Stimulated activated CD4-positive, alpha-beta T cell treated with anti-CD3 and anti-CD28 coated beads, Interleukin-15, amount 100 ng/mL, for 24 hours (primary cell): Measurements from ENCODE around the gene EXOSC5.
"Not testable (repeated sequence)": the region's sequence is repeated elsewhere in the genome, so short reads cannot be mapped to it uniquely, and the experiment has no call there.

Experiments used
- DNase-seq: peaks from one replicate; pipeline ENCODE4 v3.0.0-alpha.2; 2020

The EXOSC5 gene

DNA sequence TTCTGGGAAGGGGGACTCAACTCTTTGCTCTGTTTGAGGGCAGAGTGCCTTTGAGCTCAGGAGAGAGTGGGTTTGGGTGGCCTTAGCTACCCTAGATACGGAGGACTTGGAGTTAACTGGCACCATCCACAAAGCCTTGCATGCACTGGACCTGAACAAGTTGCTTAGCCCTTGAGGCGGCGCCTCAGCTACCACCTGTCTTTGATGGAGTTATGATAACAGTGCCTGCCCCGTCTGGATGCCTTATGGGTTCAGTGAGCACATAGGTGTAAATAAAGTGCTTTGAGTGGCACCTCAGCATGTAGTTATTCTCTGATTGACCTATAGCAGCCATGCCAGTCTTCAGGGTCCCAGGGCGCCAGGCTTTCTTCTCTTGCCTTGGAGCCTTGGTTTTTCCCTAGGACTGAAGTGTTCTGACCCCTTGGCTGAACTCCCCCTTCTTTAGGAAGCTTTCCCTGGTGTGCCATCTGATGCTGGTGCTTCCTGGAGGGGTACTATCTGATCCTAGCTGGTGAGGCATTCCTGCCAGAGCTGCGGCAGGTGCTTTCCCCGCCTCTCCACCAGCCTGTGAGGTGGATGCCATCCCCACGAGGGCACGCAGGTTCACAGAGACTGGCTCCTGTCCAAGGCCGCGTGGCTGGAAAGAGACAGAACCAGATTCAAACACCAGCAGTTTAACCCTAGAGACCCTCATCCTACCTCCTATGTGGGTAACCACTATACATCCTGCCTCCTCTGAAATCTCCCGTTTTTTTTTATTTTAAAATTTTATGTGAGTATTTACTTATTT, 6.2 kb upstream of the EXOSC5 start:
- no peak for DNase-seq

DNA sequence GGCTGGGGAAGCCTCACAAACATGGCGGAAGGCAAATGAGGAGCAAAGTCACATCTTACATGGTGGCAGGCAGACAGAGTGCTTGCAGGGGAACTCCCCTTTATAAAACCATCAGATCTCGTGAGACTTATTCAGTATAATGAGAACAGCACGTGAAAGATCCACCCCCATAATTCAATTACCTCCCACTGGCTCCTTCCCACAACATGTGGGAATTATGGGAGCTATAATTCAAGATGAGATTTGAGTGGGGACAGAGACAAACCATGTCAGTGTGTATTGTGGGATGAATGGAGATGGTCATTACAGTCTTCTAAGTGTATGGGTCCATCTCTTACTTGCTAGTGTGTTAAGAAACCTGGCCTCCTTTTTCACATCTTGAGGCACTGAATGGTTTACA, 4.9 kb upstream of the EXOSC5 start:
- no peak for DNase-seq

- no peak for DNase-seq
These were observed 4.3 kb upstream of the EXOSC5 start for GRCh38 chr19:41401483-41401882.

- no peak for DNase-seq
These were observed 2.4 kb upstream of the EXOSC5 start for GRCh38 chr19:41399525-41399924.

- no peak for DNase-seq
These were observed 1.9 kb upstream of the EXOSC5 start for GRCh38 chr19:41399091-41399490.

- no peak for DNase-seq
These were observed 1.4 kb upstream of the EXOSC5 start for GRCh38 chr19:41398598-41398997.

- DNase-seq: no peak
These were observed 875 bp upstream of the EXOSC5 start for GRCh38 chr19:41398050-41398418.

DNA sequence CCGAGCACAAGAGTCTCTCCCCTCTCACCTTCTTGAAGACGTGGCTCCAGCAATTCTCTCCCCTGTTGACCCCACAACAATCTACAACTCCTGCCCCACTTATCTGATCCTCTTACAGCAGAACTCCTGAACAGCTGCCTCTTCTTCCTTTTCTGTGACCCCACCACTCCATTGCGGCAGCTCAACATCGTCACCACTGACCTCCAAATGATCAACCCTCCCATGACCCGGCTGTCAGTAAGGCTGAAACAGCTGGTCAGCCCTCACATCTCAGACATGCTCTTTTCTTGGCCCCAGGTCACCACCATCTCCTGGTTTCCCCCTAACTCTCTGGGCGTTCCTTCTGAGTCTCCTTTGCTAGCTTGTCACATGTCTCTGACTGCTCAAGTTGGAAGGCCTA, 1.8 kb downstream of the EXOSC5 start:
- no peak for DNase-seq

- no peak for DNase-seq
These were observed 4.4 kb downstream of the EXOSC5 start for GRCh38 chr19:41392775-41393174.

DNA sequence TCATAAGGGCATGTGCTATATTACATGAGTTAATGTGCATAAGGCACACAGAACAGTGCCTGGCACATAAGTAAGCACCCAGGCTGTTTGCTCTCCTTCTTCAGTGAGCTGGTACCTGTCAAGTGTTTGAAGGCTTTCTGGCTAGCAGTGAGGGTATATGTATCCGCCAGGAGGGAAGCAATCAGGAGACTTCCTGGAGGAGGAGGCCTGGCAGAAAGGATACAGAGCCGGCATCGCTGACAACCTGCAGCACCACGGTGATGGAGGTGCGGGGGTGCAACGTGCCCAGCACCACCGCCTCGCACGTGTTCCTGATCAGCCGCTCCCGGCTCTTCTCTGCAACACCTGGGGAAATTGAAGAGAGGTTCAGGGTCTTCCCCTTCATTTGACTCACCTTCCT, 5.5 kb downstream of the EXOSC5 start:
- no peak for DNase-seq

DNA sequence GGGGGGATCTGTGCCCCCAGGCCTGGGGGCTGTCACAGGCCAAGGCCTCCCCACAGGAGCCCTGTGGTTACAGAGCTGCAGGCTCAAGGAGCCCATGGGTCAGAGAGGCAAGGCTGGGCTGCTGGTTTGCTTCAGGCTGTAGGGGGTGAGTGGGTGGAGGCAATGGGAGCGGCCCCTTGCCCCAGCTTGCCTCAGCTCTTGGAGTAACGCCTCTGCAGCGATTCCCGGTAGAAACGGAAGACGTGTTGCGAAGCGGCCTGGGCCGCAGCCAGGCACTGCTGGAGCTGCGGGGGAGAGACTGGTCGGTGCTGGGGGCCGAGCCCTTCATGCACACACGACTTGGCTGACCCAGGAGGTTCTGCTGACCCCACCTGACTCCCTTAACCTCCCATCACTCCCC, 10.7 kb downstream of the EXOSC5 start:
- DNase-seq: no peak

DNA sequence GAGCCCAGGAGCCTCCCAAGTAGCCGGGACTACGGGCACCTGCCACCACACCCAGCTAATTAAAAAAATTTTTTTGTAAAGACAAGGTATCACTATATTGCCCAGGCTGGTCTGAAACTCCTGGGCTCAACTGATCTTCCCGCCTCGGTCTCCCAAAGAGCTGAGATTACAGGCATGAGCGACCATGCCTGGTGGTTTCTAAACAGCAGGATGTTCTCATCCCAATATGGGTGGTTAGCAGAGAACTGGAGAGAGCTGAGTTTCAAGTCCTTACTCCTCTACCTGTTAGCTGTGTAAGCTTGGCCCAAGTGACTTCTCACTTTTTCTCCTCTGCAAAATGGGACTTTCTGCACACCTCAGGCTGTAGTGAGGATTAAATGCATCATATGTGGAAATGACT, 12.8 kb downstream of the EXOSC5 start:
- DNase-seq: no peak

- not testable (repeated sequence) for DNase-seq
These were observed 15.6 kb downstream of the EXOSC5 start for GRCh38 chr19:41381536-41381935.

- DNase-seq: no peak
These were observed 19.0 kb downstream of the EXOSC5 start for GRCh38 chr19:41377977-41378709.

GRCh38 chr19:41376998-41377365, 20.2 kb downstream of the EXOSC5 start:
- peak; percentile 35 for DNase-seq

- DNase-seq: peak; percentile 42
These were observed 20.7 kb downstream of the EXOSC5 start, which contains the start of gene TMEM91 for GRCh38 chr19:41376241-41376997. TMEM91 (plus strand) TSS chr19:41376533; CDS start chr19:41378310, 1,777 bp downstream.

DNA sequence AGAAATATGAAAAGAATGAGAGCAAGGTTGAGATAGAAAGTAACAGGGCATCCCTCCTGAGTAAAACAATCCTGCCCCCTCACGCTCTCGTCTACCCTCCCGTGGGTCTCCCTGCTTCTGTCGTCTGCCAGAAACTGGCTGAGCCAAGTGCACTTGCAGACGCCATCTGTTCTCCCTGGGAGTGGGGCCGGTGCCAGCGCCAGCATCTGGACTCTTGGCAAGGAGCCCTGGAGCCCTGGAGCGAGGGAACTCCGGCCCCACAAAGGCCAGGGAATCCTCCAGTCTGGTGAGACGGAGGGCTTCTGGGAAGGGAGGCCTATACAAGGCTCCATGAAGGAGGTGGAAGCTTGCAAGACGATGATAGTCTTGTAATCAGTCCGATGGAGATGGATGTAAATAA, 23.2 kb downstream of the EXOSC5 start:
- no peak for DNase-seq

GRCh38 chr19:41372501-41372900, 24.7 kb downstream of the EXOSC5 start:
- DNase-seq: no peak

GRCh38 chr19:41371541-41371940, 25.6 kb downstream of the EXOSC5 start:
- DNase-seq: no peak

DNA sequence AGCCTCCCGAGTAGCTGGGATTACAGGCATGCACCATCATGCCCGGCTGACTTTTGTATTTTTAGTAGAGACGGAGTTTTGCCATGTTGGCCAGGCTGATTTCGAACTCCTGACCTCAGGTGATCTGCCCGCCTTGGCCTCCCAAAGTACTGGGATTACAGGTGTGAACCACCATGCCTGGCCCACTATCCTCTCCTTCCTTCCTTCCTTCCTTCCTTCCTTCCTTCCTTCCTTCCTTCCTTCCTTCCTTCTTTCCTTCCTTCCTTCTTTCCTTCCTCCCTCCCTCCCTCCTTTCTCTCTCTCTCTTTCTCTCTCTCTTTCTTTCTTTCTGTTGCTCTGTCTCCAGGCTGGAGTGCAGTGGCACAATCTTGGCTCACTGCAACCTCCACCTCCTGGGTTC, 26.0 kb downstream of the EXOSC5 start:
- DNase-seq: not testable (repeated sequence)

DNA sequence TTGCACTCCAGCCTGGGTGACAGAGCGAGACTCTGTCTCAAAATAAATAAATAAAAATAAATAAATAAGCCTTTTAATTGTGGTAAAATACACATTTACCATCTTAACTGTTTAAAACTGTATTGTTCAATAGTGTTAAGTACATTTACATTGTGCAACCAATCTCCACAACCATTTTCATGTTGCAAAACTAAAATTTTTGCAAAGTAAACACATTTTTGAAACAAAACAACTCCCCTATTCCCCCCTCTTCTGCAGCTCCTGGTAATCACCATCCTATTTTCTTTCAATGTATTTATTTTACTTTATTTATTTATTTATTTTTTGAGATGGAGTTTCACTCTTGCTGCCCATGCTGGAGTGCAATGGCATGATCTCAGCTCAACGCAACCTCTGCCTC, 27.4 kb downstream of the EXOSC5 start:
- no peak for DNase-seq

GRCh38 chr19:41367848-41368301, 29.3 kb downstream of the EXOSC5 start:
- DNase-seq: no peak

- no peak for DNase-seq
These were observed 31.1 kb downstream of the EXOSC5 start for GRCh38 chr19:41366089-41366488.
